NCI-H1417 treated with DMSO at 0.1 percent for 48 hours (cell line): ENCODE measurements around the gene ADGRD2.

Source experiments
- DNase-seq: peaks from one replicate; lab custom pipeline; 2025; lab: John Stamatoyannopoulos, UW

Gene ADGRD2

DNA sequence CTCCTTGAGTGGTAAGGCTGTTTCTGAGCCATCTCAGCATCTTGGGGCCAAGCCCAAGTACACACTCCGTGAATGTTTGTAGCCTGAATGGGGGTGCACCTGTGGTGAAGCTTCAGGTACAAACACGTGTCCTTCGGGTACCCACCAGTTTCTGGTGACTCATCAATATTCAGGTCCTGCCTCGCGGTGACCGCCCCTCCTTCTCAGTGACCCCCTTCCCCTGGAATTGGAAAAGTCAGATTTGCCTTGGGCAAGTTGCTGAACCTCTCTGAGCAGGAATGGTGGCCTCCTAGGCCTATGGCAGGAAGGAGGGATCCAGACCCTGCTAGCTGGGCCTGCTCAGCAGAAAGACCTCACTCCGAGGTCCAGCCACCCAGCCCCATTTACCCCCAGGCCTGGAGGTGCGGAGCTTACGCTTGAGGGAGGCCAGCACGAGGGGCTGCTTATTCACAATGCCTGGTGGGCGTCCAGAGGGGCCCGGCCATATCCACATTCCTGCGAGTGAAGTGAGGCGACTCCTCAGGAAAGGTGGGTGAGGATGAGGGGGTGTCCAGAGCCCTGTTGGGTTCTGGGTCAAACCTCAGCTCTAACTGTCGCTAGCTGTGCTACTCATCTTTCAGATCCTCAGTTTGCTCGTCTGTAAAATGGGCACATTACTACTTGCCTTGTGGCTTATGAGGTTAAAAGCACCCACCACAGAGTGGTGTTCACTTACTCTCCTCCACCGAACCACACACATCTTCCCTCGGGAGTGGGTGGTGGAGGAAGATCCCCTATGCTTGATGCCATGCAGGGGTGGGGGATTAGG lies 7.0 kb downstream of the ADGRD2 start:
- DNase-seq: no peak

DNA sequence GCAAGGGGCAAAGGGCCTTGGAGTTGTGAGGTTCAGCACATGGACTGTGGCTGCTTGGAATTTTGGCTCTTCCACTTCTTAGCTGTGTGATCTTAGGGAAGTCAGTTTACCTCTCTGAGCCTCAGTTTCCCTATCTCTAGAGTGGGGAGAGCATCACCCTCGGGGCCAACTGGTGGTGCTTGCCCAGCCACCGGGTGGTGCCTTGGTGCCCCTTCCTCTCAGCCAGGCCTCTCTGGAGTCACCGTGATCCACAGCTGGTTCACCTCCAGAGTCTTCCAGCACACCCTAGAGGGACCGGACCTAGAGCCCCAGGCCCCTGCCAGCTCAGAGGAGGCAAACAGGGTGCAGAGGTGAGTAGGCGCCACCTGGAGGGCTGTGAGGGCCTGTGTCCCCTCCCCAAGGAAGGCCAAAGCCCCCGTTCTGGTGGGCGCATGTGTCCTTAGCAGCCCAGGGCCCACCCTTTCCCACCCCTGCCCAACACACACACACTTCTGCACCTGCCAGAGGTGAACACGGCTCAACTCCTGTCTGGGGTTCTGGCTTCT lies 7.7 kb downstream of the ADGRD2 start:
- no peak for DNase-seq

DNA sequence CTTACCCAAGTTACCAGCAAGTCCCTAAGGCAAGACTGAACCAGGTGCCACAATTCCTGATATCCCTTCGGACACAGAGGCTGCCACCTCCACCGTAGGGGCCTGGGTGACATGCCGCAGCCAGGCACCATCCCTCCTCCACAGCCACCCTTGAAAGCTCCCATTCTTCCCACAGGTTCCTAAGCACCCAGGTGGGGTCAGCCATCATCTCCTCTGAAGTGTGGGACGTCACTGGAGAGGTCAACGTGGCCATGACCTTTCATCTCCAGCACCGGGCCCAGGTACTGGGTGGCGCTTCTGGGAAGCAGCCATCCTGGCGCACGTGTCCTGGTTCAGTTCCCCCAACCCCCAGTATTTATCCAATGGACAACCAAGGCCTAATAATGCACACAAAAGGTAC lies 8.2 kb downstream of the ADGRD2 start:
- no peak for DNase-seq

DNA sequence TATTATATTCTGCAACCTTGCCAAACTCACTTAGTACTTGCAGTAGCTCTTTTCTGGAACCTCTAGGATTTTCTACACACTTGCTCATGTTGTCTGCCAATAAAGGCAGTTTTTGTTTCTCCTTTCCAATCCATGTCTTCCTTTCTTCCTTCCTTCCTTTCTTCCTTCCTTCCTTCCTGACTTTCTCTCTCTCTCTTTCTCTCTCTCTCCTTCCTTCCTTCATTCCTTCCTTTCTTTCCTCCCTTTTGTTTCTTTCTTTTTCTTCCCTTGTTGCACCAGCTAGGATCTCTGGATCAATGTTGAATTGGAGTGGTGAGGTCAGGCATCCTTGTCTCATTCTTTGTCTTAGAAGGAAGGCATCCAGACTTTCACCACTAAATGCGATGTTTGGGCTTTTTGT lies 12.5 kb downstream of the ADGRD2 start:
- no peak for DNase-seq

DNA sequence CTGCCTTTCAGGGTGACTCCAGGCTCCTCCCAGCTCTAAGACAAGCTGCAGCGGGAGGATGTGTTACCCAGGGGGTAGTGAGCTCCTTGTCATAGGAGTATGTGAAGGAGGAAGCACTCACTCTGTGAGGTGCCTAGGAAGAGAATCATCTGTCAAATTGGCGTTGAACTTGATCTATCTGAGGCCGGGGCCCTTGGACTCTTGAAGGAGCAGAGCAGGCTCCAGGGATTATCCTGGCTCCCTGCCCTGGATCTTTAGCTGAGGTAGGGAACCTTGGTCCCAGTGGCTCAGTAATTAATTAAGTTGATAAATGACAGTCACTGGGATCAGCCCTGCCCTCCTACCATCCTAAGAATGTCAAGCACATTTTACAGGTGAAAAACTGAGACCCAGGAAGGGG lies 15.5 kb downstream of the ADGRD2 start:
- no peak for DNase-seq

DNA sequence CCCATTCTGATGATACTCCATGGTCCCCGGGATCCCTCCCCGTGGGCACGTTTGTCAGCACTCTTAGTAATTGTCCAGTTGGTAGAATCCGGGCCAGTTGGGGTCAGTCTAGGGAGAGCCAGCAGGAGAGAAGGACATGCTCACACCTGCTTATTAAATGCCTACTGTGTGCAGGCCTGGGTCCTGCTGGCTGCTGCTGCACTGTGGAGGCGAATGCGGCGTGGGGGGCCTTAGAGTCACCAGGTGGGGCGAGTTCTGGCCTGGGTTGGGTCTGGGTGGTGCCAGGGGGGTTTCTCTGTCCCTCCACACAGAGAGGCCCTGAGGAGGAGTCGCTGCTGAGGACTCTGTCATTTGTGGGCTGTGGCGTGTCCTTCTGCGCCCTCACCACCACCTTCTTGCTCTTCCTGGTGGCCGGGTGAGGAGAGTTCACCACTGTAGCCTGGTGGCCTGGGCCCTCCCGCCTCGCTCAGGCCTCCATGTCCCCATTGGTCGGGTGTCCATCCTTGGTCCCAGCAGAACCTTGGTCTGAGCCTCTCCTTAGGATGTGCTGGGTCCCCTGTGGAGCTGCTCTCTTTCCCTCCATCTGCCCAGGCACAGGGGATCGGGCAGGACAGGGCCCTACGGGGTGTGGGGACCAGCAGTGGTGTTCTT lies 17.3 kb downstream of the ADGRD2 start:
- no peak for DNase-seq

DNA sequence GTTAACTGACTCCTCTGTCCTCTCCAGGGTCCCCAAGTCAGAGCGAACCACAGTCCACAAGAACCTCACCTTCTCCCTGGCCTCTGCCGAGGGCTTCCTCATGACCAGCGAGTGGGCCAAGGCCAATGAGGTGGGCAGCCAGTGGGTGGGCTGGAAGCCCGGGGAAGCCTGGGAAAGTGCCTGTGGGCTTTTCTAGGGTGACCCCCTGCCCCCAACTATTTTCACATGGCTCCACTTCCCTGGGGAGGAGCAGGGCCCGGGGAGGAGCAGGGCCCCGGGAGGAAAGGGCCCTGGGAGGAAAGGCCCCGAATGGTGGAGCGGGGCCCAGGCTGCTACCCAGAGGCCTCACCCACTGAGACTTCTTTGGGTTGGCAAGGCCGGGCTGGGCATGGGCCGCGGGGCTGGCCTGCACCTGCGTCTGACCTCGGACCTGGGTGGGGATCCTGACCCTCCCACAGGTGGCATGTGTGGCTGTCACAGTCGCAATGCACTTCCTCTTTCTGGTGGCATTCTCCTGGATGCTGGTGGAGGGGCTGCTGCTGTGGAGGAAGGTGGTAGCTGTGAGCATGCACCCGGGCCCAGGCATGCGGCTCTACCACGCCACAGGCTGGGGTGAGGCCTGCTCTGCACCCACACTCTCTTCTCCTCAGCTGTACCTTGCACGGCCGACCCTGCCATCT lies 17.9 kb downstream of the ADGRD2 start:
- no peak for DNase-seq

DNA sequence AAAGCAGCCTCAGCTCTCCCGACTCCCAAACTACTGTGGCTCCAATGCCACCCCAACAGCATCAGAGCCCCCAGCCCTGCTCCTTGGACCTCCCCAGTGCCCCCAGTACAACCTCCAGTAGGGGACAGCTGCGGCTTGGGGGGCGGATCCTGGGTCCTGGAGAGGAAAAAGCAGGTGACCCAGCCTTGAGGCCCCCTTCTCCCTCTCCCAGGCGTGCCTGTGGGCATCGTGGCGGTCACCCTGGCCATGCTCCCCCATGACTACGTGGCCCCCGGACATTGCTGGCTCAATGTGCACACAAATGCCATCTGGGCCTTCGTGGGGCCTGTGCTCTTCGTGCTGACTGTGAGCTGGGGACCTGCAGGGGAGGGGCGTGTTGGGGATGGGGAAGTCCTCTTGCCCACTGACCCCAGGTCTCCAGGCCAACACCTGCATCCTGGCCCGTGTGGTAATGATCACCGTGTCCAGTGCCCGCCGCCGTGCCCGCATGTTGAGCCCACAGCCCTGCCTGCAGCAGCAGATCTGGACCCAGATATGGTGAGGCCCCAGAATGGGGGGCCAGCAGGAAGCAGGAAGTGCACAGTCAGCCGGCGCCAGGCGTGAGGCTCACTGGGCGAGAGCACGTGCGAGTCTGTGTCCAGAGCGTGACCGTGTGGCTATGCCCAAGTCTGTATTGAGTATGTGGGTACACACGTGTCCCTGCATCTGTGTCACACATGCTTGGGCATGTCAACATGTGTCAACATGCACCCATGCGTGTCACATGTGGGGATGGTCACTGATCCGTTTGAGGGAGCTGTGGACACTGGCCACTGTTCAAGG lies 19.0 kb downstream of the ADGRD2 start:
- DNase-seq: no peak

DNA sequence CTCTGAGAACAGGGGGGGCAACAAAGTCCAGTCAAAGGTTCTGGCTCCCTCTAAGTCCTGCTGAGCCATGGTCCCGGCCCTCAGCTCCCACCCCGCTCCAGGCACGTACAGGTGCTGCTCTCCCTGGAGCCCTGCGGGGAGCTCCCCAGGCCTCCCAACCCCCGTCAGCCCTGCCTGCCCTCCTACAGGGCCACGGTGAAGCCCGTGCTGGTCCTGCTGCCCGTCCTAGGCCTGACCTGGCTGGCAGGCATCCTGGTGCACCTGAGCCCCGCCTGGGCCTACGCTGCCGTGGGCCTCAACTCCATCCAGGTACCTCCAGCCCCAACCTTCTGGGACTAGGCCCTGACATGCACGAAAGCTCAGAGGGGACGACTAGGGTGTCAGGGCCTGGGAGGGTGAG lies 20.1 kb downstream of the ADGRD2 start:
- no peak for DNase-seq

DNA sequence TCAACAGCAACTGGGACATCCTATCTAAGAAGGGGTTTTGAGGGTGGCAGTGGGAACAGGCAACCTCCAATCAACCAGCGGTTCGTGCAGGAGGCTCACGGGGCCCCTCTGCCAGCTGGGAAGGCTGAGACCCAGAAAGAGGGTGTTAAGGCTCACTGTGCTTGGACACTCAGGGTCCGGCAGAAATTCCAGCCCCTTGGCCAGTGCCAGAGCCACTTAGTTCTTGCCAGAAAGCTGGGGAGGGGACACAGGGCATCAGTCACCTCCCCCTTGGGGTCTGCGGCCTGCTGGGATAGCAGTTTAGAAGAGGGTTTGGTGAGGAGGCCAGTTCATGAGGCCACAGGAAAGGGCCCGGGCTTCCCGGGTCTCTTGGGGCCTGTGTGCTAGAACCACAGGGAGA lies 20.5 kb downstream of the ADGRD2 start:
- DNase-seq: no peak

DNA sequence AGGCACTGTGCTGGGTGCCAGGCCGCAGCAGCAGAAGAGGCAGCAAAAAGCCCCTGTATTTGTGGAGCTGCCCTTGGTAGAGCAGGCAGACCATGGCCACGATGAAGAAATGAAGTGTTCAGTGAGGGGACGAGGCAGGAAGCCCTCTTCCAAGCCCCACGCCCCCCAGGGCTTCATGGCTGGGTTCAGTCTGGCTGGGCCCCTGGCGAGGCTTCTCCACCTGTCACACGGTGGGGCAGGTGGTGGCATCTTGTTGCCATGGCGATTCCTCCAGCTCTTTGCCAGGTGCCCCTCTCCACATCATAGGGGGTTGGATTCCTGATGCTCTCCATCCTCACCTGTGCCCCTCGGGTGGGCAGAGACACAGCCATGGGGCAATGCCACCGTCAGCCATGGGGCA lies 21.5 kb downstream of the ADGRD2 start:
- DNase-seq: no peak

DNA sequence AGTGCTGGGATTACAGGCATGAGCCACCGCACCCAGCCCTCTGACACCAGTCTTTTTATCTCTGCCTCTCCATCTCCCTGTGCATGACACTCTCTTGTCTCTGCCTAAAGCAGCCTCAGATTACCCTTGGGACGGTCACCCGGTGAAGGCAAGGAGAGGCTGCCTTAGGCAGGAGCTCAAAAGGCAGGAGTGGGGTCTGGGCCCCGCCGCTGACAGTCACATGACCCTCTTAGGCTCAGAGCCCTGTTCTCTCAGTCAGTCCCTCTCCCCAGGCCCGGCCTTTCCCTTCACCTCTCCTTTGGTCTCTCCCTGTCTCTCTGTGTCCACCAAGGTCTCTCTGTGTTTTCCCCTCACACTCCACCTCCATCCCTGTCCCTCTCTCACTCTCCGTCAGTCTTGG lies 22.5 kb downstream of the ADGRD2 start:
- DNase-seq: no peak

DNA sequence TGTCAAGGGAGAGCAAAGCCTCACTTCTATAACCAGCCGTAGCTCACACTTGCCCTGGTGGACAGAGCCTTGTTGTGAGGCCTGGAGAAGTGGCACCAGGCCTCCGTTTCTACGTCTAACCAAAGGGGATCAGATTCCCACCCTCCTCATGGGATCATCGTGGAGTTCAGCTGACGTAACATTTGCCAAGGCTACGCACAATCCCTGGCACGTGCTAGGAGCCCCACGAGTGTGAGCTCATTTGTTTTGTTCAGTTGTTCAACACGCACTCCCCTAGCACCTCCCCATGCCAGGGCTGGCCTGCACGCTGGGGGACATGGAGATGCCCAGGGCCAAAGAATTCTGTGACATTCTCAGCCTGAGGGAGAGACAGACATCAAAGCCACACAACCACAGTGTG lies 23.1 kb downstream of the ADGRD2 start:
- DNase-seq: no peak

DNA sequence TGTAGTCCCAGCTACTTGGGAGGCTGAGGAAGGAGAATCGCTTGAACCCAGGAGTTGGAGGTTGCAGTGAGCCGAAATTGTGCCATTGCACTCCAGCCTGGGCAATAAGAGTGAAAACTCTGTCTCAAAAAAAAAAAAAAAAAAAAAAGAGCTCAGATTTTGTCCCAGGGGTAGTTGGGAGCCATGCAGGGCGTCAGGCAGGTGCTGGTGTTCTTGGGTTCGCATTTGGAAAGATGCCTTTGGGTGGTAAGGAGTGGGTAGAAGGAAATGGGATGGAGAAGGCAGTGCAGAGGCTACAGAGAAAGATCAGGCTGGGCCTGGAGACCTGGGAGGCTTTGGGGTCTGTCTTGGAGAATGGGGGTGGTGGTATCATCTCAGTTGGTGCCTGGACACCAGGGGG lies 23.9 kb downstream of the ADGRD2 start:
- no peak for DNase-seq

DNA sequence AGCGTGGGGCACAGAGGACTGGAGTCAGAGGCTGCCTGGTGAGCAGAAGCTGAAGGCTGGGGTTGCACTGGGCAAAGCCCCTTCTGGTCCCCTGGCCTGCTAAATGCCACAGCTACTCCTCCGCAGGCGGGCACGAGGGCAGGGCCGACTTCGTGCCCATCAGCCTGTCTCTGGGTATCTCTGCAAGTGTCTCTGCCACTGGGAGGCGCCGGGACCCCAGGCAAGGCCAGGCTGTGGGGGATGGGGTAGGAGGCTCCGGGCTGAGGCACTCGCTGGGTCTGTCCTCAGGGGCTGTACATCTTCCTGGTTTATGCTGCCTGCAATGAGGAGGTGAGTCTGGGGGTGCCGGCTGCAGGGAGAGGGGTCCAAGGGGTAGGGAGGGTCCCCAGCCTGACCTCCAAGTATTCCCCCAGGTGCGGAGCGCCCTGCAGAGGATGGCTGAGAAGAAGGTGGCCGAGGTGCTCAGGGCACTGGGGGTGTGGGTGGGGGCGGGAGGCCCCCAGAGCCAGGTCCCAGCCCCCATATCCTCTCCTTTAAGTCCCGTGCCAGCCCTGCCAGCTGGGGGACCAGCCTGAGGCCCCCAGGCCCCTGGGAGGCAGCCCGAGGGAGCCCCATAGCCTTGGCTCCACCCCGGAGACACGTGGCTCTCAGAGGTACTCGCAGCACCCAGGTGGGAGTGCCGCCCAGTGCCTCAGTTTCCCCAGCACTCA lies 25.1 kb downstream of the ADGRD2 start:
- DNase-seq: no peak

DNA sequence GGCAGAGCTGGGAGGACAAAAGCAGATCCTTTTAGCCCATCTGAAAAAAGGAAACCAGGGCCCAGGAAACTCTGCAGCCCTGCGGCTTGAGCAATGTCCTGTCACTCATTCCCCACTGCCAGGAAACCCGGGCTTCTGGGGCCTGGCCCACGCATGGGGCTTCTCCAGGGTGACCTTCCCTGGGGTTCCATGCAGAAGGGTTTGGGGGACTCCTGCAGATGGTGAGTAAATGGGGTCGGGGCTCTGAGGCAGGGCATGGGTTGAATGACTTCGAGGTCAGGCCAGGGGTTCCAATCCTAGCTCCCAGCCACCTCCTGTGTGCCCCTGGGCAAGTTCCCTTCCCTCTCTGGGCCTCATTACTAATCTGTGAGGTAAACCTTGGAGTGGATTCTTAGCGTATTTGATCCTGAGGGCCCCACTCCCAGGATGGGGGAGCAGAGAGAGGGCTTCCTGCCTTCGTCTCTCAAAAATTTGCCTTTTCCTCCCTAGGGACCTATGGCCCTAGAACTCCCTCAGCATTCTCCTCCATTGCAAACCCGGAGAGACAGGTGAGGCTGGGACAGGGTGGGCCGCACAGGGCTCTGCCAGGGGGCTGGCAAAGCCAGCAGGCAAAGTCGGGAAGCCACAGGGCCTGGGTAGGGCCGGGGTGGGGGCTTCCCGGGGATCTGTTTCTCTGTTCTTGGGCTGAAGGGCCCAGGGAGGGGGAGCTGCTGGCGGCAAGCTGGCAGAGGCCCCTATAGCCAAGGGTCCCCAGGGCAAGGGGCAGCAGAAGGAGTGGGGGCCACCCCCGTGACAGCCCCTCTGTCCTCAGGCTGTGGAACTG lies 25.8 kb downstream of the ADGRD2 start:
- DNase-seq: no peak

DNA sequence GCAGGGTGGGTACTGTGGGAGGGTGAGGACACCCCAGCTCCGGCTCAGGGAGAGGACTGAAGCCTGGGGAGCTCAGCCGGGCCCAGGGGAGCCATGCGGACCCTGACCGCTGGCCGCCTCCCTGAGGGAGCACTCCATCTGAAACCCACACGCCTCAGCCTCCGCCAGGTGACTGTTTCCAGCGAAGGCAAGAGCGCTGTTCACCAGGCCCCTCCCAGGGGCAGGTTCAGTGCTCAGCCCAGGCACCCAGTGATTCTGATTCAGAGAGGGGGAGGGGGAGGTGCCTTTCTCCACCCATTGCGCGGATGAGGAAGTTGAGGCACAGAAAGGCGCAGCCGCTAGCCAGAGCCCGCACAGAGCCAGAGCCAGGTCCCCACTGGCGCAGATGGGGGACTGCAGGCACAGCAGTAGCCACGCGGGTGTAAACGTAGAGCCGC lies 27.0 kb downstream of the ADGRD2 start:
- no peak for DNase-seq

DNA sequence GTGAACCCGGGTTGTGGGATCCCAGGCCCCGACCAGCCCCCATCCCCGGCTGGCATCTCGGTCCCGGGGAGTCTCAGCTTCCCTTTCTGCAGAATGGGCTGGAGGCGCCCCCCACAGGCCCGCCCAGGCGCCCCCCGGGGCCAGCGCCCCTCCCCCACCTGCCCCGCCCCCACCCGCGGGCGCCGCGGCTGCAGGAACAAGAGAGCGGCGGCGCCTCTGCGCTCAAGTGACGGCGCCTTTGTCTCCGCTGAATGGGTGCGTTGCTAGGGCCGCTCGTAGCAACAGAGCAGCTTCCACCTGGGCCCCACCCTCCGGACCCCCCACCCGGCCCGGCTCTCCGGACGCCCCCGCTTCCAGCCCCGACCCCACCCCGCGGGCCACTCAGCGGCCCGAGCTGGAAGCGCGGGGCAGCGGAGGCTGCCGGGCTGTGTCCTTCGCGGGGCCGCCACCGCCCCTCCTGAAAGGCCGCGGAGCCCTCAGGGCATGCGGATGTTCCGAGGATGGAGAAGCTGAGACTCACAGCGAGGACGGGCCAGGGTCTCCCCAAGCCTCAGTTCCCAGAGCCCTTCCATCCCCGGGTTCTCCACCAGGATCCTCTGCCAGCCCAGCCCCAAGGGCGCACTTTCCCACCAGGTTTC lies 27.5 kb downstream of the ADGRD2 start:
- DNase-seq: peak; percentile 32

DNA sequence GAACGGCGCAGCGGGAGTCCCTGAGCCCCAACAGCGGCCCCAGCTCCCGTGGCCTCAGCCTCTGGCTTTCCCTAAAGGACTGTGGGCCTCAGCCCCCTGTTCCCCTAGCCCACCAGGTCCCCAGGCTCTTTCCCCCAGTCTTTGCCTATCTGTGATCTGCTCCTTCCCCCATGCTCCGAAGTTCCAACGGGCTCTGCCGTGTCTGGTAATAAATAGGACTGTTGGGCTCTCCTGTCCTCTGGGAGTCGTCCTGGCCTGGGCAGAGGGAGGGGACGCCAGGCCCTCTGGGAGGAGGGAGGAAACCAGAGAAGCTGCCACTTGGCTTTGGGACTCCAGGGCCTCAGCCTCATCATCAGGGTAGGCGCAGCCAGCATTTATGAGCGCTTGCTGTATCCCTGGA lies 28.1 kb downstream of the ADGRD2 start:
- DNase-seq: no peak

DNA sequence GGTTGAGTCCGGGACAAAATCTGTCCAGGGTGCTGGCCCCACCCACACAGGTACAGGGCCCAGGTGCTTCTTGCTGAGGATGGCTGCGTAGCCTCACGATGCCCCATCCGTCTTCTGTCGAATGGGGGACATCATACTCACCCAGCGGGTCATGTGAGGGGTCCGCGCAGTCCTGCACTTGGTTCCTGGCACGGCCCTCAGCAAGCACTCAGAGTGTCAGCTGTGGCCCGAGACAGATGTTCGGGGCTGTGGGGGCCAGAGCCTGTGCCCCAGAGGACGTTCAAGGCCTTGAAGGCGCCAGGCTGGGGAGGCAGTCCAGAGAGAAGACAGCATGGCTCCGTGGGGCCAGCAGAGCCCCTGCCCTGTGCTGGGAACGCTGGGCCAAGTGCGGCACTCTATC lies 29.1 kb downstream of the ADGRD2 start:
- DNase-seq: no peak
